Measurements from ENCODE around the gene JUNB. TPM values are rescaled to one million over a fixed set of nuclear protein-coding genes. Genes with fewer than 3 reads are reported as not detected.

JUNB gene
- total RNA-seq, 1 donor from 2014 or later = 124 TPM

GRCh38 chr19:12840091-12841079 is 49.1 kb downstream of the JUNB start:
- DNase-seq (ENCODE audit: low read depth in 2 of 2) = peak; percentile 39 to 55

GRCh38 chr19:12841094-12841493 is 49.8 kb downstream of the JUNB start:
- peak in 1 of 2 donors; percentile 37 for DNase-seq (ENCODE audit: low read depth in 2 of 2)

- no peak for DNase-seq (ENCODE audit: low read depth in 2 of 2)
These were observed 51.2 kb downstream of the JUNB start for GRCh38 chr19:12842511-12842910.

Other genes with a start within 250 kb of the JUNB start
- 6.5 and 11.1 TPM in 2 replicates for gene ZNF564, start 240.0 kb upstream of the JUNB start, total RNA-seq
- gene ZNF490, start 180.7 kb upstream of the JUNB start, total RNA-seq = 5.2 and 6.9 TPM in 2 replicates
- 8.3 and 8.9 TPM in 2 replicates for gene ZNF791, start 180.6 kb upstream of the JUNB start, total RNA-seq
- gene MAN2B1, start 124.7 kb upstream of the JUNB start, total RNA-seq = 37.0 and 77.2 TPM in 2 replicates
- gene WDR83, start 124.7 kb upstream of the JUNB start, total RNA-seq = 6.3 and 9.1 TPM in 2 replicates
- gene DHPS, start 109.6 kb upstream of the JUNB start, total RNA-seq = 40.8 and 41.1 TPM in 2 replicates
- not detected in 2 replicates for gene GNG14, start 103.5 kb upstream of the JUNB start, total RNA-seq
- 3.8 and 5.2 TPM in 2 replicates for gene FBXW9, start 94.9 kb upstream of the JUNB start, total RNA-seq
- gene TNPO2, start 67.6 kb upstream of the JUNB start, total RNA-seq = 14.4 and 19.4 TPM in 2 replicates
- 124 and 182 TPM in 2 replicates for gene TRIR, start 56.8 kb upstream of the JUNB start, total RNA-seq
- gene GET3, start 54.0 kb upstream of the JUNB start, total RNA-seq = 67.8 and 73.8 TPM in 2 replicates
- gene BEST2, start 39.7 kb upstream of the JUNB start, total RNA-seq = not detected in 2 replicates
- 5.4 and 9.3 TPM in 2 replicates for gene HOOK2, start 15.9 kb upstream of the JUNB start, total RNA-seq
- gene PRDX2, start 10.3 kb downstream of the JUNB start, total RNA-seq = 185 and 189 TPM in 2 replicates
- 0.20 TPM in 1 of 2 replicates, not detected in the other for gene THSD8, start 10.6 kb downstream of the JUNB start, total RNA-seq
- 7.1 and 9.8 TPM in 2 replicates for gene RNASEH2A, start 15.1 kb downstream of the JUNB start, total RNA-seq
- gene RTBDN, start 43.1 kb downstream of the JUNB start, total RNA-seq = not detected in 2 replicates
- 0.44 and 0.60 TPM in 2 replicates for gene MAST1, start 47.0 kb downstream of the JUNB start, total RNA-seq
- gene DNASE2, start 90.0 kb downstream of the JUNB start, total RNA-seq = 22.0 and 23.6 TPM in 2 replicates
- not detected in 2 replicates for gene KLF1, start 95.7 kb downstream of the JUNB start, total RNA-seq
- gene GCDH, start 99.7 kb downstream of the JUNB start, total RNA-seq = 13.7 and 17.3 TPM in 2 replicates
- under 0.01 and 0.20 TPM in 2 replicates for gene SYCE2, start 127.8 kb downstream of the JUNB start, total RNA-seq
- 40.8 and 53.6 TPM in 2 replicates for gene FARSA, start 142.2 kb downstream of the JUNB start, total RNA-seq
- gene CALR, start 147.1 kb downstream of the JUNB start, total RNA-seq = 1,060 and 1,340 TPM in 2 replicates
- gene RAD23A, start 154.4 kb downstream of the JUNB start, total RNA-seq = 36.8 and 60.5 TPM in 2 replicates
- gene GADD45GIP1, start 165.7 kb downstream of the JUNB start, total RNA-seq = 18.5 and 21.1 TPM in 2 replicates
- under 0.01 and 0.22 TPM in 2 replicates for gene DAND5, start 178.1 kb downstream of the JUNB start, total RNA-seq
- 8.9 and 10.5 TPM in 2 replicates for gene NFIX, start 204.0 kb downstream of the JUNB start, total RNA-seq